Stimulated activated CD8-positive, alpha-beta memory T cell treated with anti-CD3 and anti-CD28 coated beads, Interleukin-2, amount 100 ng/mL, for 48 hours (primary cell): Measurements from ENCODE around the gene SLC22A13.
"Not testable (repeated sequence)": the region's sequence is repeated elsewhere in the genome, so short reads cannot be mapped to it uniquely, and the experiment has no call there.

Experiments
- DNase-seq, 2 donors: peaks; one replicate each; pipeline ENCODE4 v3.0.0-alpha.2; 2020; ENCODE audit warnings: low read depth in 2 of 2

The SLC22A13 gene

GRCh38 chr3:38264353-38264771 is 1.2 kb upstream of the SLC22A13 start:
- DNase-seq = no peak

GRCh38 chr3:38264779-38265178 is 833 bp upstream of the SLC22A13 start:
- DNase-seq = no peak

GRCh38 chr3:38266810-38267209 is 1.2 kb downstream of the SLC22A13 start:
- DNase-seq = no peak

GRCh38 chr3:38267662-38268061 is 2.0 kb downstream of the SLC22A13 start:
- no peak for DNase-seq

GRCh38 chr3:38268087-38268486 is 2.5 kb downstream of the SLC22A13 start:
- DNase-seq = no peak

- DNase-seq = no peak
Observed at GRCh38 chr3:38268522-38268921, 2.9 kb downstream of the SLC22A13 start.

GRCh38 chr3:38270606-38271005 is 5.0 kb downstream of the SLC22A13 start:
- DNase-seq = no peak

- no peak for DNase-seq
Observed at GRCh38 chr3:38271553-38271952, 5.9 kb downstream of the SLC22A13 start.

GRCh38 chr3:38274864-38275649 is 9.4 kb downstream of the SLC22A13 start:
- DNase-seq = no peak

GRCh38 chr3:38275658-38276057 is 10.0 kb downstream of the SLC22A13 start:
- DNase-seq = no peak

GRCh38 chr3:38276081-38276916 is 10.7 kb downstream of the SLC22A13 start:
- DNase-seq = no peak

GRCh38 chr3:38276917-38277630 is 11.5 kb downstream of the SLC22A13 start:
- DNase-seq = no peak

- DNase-seq = no peak
Observed at GRCh38 chr3:38278841-38279240, 13.2 kb downstream of the SLC22A13 start.

GRCh38 chr3:38281895-38282686 is 16.5 kb downstream of the SLC22A13 start, which contains the start of gene SLC22A14:
Gene SLC22A14, plus strand, starts transcription at chr3:38282294. Its CDS starts 23,733 bp downstream, at chr3:38306027.
- DNase-seq = no peak

GRCh38 chr3:38283810-38284755 is 18.5 kb downstream of the SLC22A13 start:
- no peak for DNase-seq

GRCh38 chr3:38284756-38285150 is 19.1 kb downstream of the SLC22A13 start:
- DNase-seq = no peak

GRCh38 chr3:38289286-38290217 is 23.9 kb downstream of the SLC22A13 start:
- DNase-seq = not testable (repeated sequence)

GRCh38 chr3:38297053-38297452 is 31.4 kb downstream of the SLC22A13 start:
- DNase-seq = not testable (repeated sequence)

GRCh38 chr3:38297537-38297936 is 31.9 kb downstream of the SLC22A13 start:
- no peak for DNase-seq
